Stimulated activated naive B cell treated with anti-CD40 and anti-IgM and Interleukin-4, amounts not matched to agents 10 μg/mL and 1 μg/mL and 100 μg/mL, for 72 hours (primary cell): Measurements from ENCODE around the gene DNA2.
"Not testable (repeated sequence)": the region's sequence is repeated elsewhere in the genome, so short reads cannot be mapped to it uniquely, and the experiment has no call there.

ENCODE experiments used
- ATAC-seq, 2 donors: fragments of 150-1000 bp; cut with Tn5 transposase; replicated peaks; 2 replicates each; pipeline ENCODE4 v1.10.0; 2021; ENCODE audit warnings: moderate library complexity in 1 of 2
- DNase-seq: peaks from one replicate; pipeline ENCODE4 v3.0.0; 2021
- H3K27ac Mint-ChIP-seq: one replicate; pipeline ENCODE4 v1.8.0; 2022; ENCODE audit warnings: mild to moderate bottlenecking, mixed read lengths
- H3K27me3 Mint-ChIP-seq, 2 donors: one replicate each; pipeline ENCODE4 v1.8.0; 2022; ENCODE audit warnings: mixed read lengths in 2 of 2
- H3K36me3 Mint-ChIP-seq, 2 donors: one replicate each; pipeline ENCODE4 v1.8.0; 2022; ENCODE audit warnings: mixed read lengths in 2 of 2, mild to moderate bottlenecking in 1 of 2
- H3K4me1 Mint-ChIP-seq, 2 donors: one replicate each; pipeline ENCODE4 v1.8.0; 2022; ENCODE audit warnings: mixed read lengths in 2 of 2, mild to moderate bottlenecking in 1 of 2
- H3K4me3 Mint-ChIP-seq, 2 donors: one replicate each; pipeline ENCODE4 v1.8.0; 2022; ENCODE audit warnings: mild to moderate bottlenecking in 2 of 2, mixed read lengths in 2 of 2, moderate library complexity in 1 of 2
- H3K9me3 Mint-ChIP-seq, 2 donors: one replicate each; pipeline ENCODE4 v1.8.0; 2022; ENCODE audit warnings: mixed read lengths in 2 of 2, mild to moderate bottlenecking in 1 of 2

DNA2 gene

GRCh38 chr10:68471586-68472408 is at the start of gene DNA2:
Gene DNA2, minus strand, starts transcription at chr10:68471973. Its CDS starts 109 bp downstream, at chr10:68471864.
- Mint-ChIP-seq H3K27ac (peak within 1 kb of the TSS; percentile 98), H3K4me1 (peaks cover 8 to 21% of the 10 kb centered on the region in 2 donors), H3K27me3 (no peaks in the 10 kb centered on the region), H3K36me3 (peaks cover 3 to 6% of the 10 kb centered on the region in 2 donors), H3K9me3 (no peaks in the 10 kb centered on the region), H3K4me3 (peak within 1 kb of the TSS; percentile 92 to 99)
- ATAC-seq (peak; percentile 91 to 93), DNase-seq (peak; percentile 81)

GRCh38 chr10:68518609-68519008 is 46.8 kb upstream of the DNA2 start:
- H3K4me1 Mint-ChIP-seq, H3K27ac Mint-ChIP-seq, H3K27me3 Mint-ChIP-seq, H3K4me3 Mint-ChIP-seq, ATAC-seq, H3K9me3 Mint-ChIP-seq, DNase-seq: not testable (repeated sequence)
- peaks cover 10 to 26% of the 10 kb centered on the region in 2 donors for H3K36me3 Mint-ChIP-seq

GRCh38 chr10:68517188-68517587 is 45.4 kb upstream of the DNA2 start:
- no peaks in the 10 kb centered on the region for H3K27me3 Mint-ChIP-seq
- no peak for DNase-seq
- H3K9me3 Mint-ChIP-seq = no peaks in the 10 kb centered on the region
- H3K36me3 Mint-ChIP-seq = peaks cover 13 to 26% of the 10 kb centered on the region in 2 donors
- no peaks in the 10 kb centered on the region for H3K4me1 Mint-ChIP-seq
- H3K4me3 Mint-ChIP-seq = no peak overlapping the region
- no peak overlapping the region for H3K27ac Mint-ChIP-seq
- no peak for ATAC-seq

- H3K36me3 Mint-ChIP-seq = peaks cover 13 to 21% of the 10 kb centered on the region in 2 donors
- no peaks in the 10 kb centered on the region for H3K27me3 Mint-ChIP-seq
- H3K4me3 Mint-ChIP-seq = no peak overlapping the region
- H3K9me3 Mint-ChIP-seq = no peaks in the 10 kb centered on the region
- ATAC-seq = no peak
- H3K4me1 Mint-ChIP-seq = no peaks in the 10 kb centered on the region
- DNase-seq = no peak
- H3K27ac Mint-ChIP-seq = no peak overlapping the region
Observed at GRCh38 chr10:68516766-68517165, 45.0 kb upstream of the DNA2 start.

GRCh38 chr10:68516216-68516615 is 44.4 kb upstream of the DNA2 start:
- not testable (repeated sequence) for H3K9me3 Mint-ChIP-seq, H3K4me1 Mint-ChIP-seq, ATAC-seq, H3K27me3 Mint-ChIP-seq, H3K27ac Mint-ChIP-seq, DNase-seq, H3K4me3 Mint-ChIP-seq
- H3K36me3 Mint-ChIP-seq = peaks cover 11 to 20% of the 10 kb centered on the region in 2 donors

- Mint-ChIP-seq H3K4me3 (no peak overlapping the region), H3K4me1 (no peaks in the 10 kb centered on the region), H3K27ac (no peak overlapping the region), H3K36me3 (peaks cover 7 to 15% of the 10 kb centered on the region in 2 donors), H3K9me3 (no peaks in the 10 kb centered on the region), H3K27me3 (no peaks in the 10 kb centered on the region)
- ATAC-seq = no peak
- no peak for DNase-seq
Observed at GRCh38 chr10:68508090-68508489, 36.3 kb upstream of the DNA2 start.

- H3K27me3 Mint-ChIP-seq = no peaks in the 10 kb centered on the region
- no peak overlapping the region for H3K27ac Mint-ChIP-seq
- no peak overlapping the region for H3K4me3 Mint-ChIP-seq
- peaks cover 12 to 22% of the 10 kb centered on the region in 2 donors for H3K36me3 Mint-ChIP-seq
- H3K9me3 Mint-ChIP-seq = no peaks in the 10 kb centered on the region
- no peaks in the 10 kb centered on the region for H3K4me1 Mint-ChIP-seq
- ATAC-seq = no peak
- no peak for DNase-seq
Observed at GRCh38 chr10:68506411-68506810, 34.6 kb upstream of the DNA2 start.

GRCh38 chr10:68502846-68503245 is 31.1 kb upstream of the DNA2 start:
- Mint-ChIP-seq H3K4me1 (no peaks in the 10 kb centered on the region), H3K27me3 (no peaks in the 10 kb centered on the region), H3K9me3 (no peaks in the 10 kb centered on the region), H3K4me3 (no peak overlapping the region), H3K36me3 (peaks cover 28 to 34% of the 10 kb centered on the region in 2 donors), H3K27ac (no peak overlapping the region)
- ATAC-seq (no peak), DNase-seq (no peak)

GRCh38 chr10:68501691-68502090 is 29.9 kb upstream of the DNA2 start:
- no peak for ATAC-seq
- no peak for DNase-seq
- no peak overlapping the region for H3K27ac Mint-ChIP-seq

GRCh38 chr10:68499544-68499943 is 27.8 kb upstream of the DNA2 start:
- H3K4me3 Mint-ChIP-seq = no peak overlapping the region
- H3K4me1 Mint-ChIP-seq = no peaks in the 10 kb centered on the region
- H3K36me3 Mint-ChIP-seq = peaks cover 33 to 42% of the 10 kb centered on the region in 2 donors
- no peaks in the 10 kb centered on the region for H3K27me3 Mint-ChIP-seq
- DNase-seq = no peak
- no peak overlapping the region for H3K27ac Mint-ChIP-seq
- ATAC-seq = no peak
- no peaks in the 10 kb centered on the region for H3K9me3 Mint-ChIP-seq

More at GRCh38 chr10:68501691-68502090, 29.9 kb upstream of the DNA2 start:
- Mint-ChIP-seq H3K27me3 (no peaks in the 10 kb centered on the region), H3K36me3 (peaks cover 29 to 36% of the 10 kb centered on the region in 2 donors), H3K4me1 (no peaks in the 10 kb centered on the region), H3K4me3 (no peak overlapping the region), H3K9me3 (no peaks in the 10 kb centered on the region)

GRCh38 chr10:68496072-68496471 is 24.3 kb upstream of the DNA2 start:
- no peak for DNase-seq
- Mint-ChIP-seq H3K4me3 (no peak overlapping the region), H3K9me3 (no peaks in the 10 kb centered on the region), H3K27me3 (no peaks in the 10 kb centered on the region), H3K4me1 (no peaks in the 10 kb centered on the region), H3K36me3 (peaks cover 27 to 37% of the 10 kb centered on the region in 2 donors), H3K27ac (no peak overlapping the region)
- no peak for ATAC-seq

- peaks cover 22 to 46% of the 10 kb centered on the region in 2 donors for H3K36me3 Mint-ChIP-seq
- no peak overlapping the region for H3K4me3 Mint-ChIP-seq
- no peaks in the 10 kb centered on the region for H3K9me3 Mint-ChIP-seq
- ATAC-seq (no peak), DNase-seq (no peak)
- no peak overlapping the region for H3K27ac Mint-ChIP-seq
- H3K27me3 Mint-ChIP-seq = no peaks in the 10 kb centered on the region
- H3K4me1 Mint-ChIP-seq = peaks cover 0 to 5% of the 10 kb centered on the region in 2 donors
Observed at GRCh38 chr10:68492118-68492517, 20.3 kb upstream of the DNA2 start.

GRCh38 chr10:68489919-68490318 is 18.1 kb upstream of the DNA2 start:
- Mint-ChIP-seq H3K4me3 (no peak overlapping the region), H3K27ac (no peak overlapping the region), H3K4me1 (peaks cover 0 to 5% of the 10 kb centered on the region in 2 donors), H3K27me3 (no peaks in the 10 kb centered on the region), H3K9me3 (no peaks in the 10 kb centered on the region), H3K36me3 (peaks cover 24 to 43% of the 10 kb centered on the region in 2 donors)
- ATAC-seq (peak; percentile 44 to 73), DNase-seq (no peak)

GRCh38 chr10:68474021-68474420 is 2.2 kb upstream of the DNA2 start:
- H3K36me3 Mint-ChIP-seq = peaks cover 4 to 6% of the 10 kb centered on the region in 2 donors
- peaks cover 8 to 21% of the 10 kb centered on the region in 2 donors for H3K4me1 Mint-ChIP-seq
- H3K9me3 Mint-ChIP-seq = no peaks in the 10 kb centered on the region
- H3K4me3 Mint-ChIP-seq = no peak overlapping the region
- ATAC-seq = no peak
- no peak for DNase-seq
- no peaks in the 10 kb centered on the region for H3K27me3 Mint-ChIP-seq
- H3K27ac Mint-ChIP-seq = no peak overlapping the region

- peak; percentile 41 to 52 for ATAC-seq
- H3K36me3 Mint-ChIP-seq = peaks cover 3 to 7% of the 10 kb centered on the region in 2 donors
- no peak for DNase-seq
- H3K4me3 Mint-ChIP-seq = peak overlapping the region; percentile 92 to 99
- no peaks in the 10 kb centered on the region for H3K9me3 Mint-ChIP-seq
- peaks cover 8 to 21% of the 10 kb centered on the region in 2 donors for H3K4me1 Mint-ChIP-seq
- peak overlapping the region; percentile 98 for H3K27ac Mint-ChIP-seq
- H3K27me3 Mint-ChIP-seq = no peaks in the 10 kb centered on the region
Observed at GRCh38 chr10:68471063-68471585, 649 bp downstream of the DNA2 start.
